Right renal pelvis (tissue), 4 donors: ENCODE results near the gene POLN. TPM values are rescaled to one million over a fixed set of nuclear protein-coding genes. Genes with fewer than 3 reads are reported as not detected.

Experiments
- polyA plus RNA-seq, 4 donors: library from polyadenylated mRNA; unstranded; fragments of 120-200 nt; gene quantifications; one replicate each; pipeline ENCODE4 v1.2.1, GENCODE V29; 2013; ENCODE audit not compliant: insufficient read length in 4 of 4

The POLN gene
- polyA plus RNA-seq, 4 donors = 2.4 to 3.5 (median 3.0) TPM

Other genes with a start within 250 kb of the POLN start
- 10 to 100 TPM; 31.5 to 42.9 (median 35.1) TPM for gene NELFA, start 233.1 kb downstream of the POLN start, polyA plus RNA-seq
- 1 to 10 TPM; 5.4 to 7.8 (median 6.6) TPM for gene NAT8L, start 182.8 kb downstream of the POLN start, polyA plus RNA-seq
- gene HAUS3, start within 50 bp of the POLN start, polyA plus RNA-seq = 10 to 100 TPM; 18.7 to 23.1 (median 22.4) TPM
- gene MXD4, start 20.0 kb upstream of the POLN start, polyA plus RNA-seq = 10 to 100 TPM; 59.8 to 69.4 (median 62.4) TPM
- 1 to 10 TPM; 1.9 to 3.0 (median 2.5) TPM for gene ZFYVE28, start 176.5 kb upstream of the POLN start, polyA plus RNA-seq
- under 1 TPM; 0.50 to 0.76 (median 0.63) TPM for gene CFAP99, start 176.8 kb upstream of the POLN start, polyA plus RNA-seq
- 10 to 100 TPM; 66.4 to 71.2 (median 67.1) TPM for gene RNF4, start 227.0 kb upstream of the POLN start, polyA plus RNA-seq